A549 treated with DMSO at 1 μM for 4 hours (cell line): ENCODE results near the gene OLIG3. TPM values are rescaled to one million over a fixed set of nuclear protein-coding genes. Genes with fewer than 3 reads are reported as not detected.

ENCODE experiments used
- total RNA-seq: library from RNA; stranded (reverse); fragments of 200-300 nt; extraction: Qiagen RNA extraction; gene quantifications from 5 replicates; pipeline ENCODE4 v1.2.3, GENCODE V29; 2022; ENCODE audit warnings: low read depth

OLIG3 gene
- total RNA-seq, result not detected in 5 replicates

DNA sequence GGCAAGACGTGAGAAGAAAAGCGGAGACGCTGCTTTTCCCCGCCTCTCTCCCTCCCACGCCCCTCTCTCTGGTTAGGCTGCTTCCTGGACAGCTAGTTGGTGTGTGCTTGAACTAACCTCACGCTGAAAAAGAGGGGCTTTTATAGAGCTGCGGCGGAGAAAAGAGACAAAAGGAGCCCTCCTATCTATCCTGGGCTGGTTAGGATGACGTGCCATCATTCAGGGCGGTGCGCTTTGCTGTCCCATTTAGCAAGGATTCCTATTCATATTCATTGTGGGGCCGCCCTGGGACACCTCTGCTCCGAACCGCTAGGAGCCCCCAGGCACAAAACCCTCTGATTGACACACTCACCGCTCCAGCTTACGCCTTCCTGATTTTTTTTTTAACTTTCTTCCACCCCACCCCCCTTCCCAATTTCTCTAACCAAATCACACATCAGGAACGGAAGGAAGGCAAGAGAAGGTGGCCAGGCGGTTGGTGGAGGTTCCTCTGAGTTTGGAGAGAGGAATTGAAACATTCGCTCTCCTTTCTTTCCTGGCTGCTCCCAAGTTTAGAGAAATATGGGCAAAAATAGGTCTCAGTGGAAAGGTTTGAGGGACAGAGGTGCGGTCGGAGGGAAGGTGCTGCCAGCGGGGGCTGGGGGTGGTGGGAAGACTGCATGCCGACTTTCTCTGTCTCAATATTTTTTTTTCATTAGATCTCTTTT, at the start of gene OLIG3:
Gene OLIG3, minus strand, starts transcription at position 114 of the 707 bp plus-strand sequence. CDS start 224 bp downstream, outside the sequence.

